GM12874 (cell line): ENCODE data around the gene SIL1.

Source experiments
- CTCF ChIP-seq: IDR thresholded peaks from 2 replicates; pipeline ENCODE4 v1.5.1; 2011; ENCODE audit warnings: low read depth, mild to moderate bottlenecking, control low read depth, low read length, moderate library complexity; ENCODE audit not compliant: insufficient read depth

The SIL1 gene

GRCh38 chr5:139185589-139185988 is 12.6 kb downstream of the SIL1 start:
- TF ChIP-seq CTCF: no peak

GRCh38 chr5:139183502-139183901 is 14.7 kb downstream of the SIL1 start:
- TF ChIP-seq CTCF: no peak

- TF ChIP-seq CTCF: no peak
These were observed 15.5 kb downstream of the SIL1 start for GRCh38 chr5:139182528-139183296.

- no peak for TF ChIP-seq CTCF
These were observed 16.2 kb downstream of the SIL1 start for GRCh38 chr5:139181835-139182452.

GRCh38 chr5:139181322-139181730 is 16.8 kb downstream of the SIL1 start:
- TF ChIP-seq CTCF: no peak

DNA sequence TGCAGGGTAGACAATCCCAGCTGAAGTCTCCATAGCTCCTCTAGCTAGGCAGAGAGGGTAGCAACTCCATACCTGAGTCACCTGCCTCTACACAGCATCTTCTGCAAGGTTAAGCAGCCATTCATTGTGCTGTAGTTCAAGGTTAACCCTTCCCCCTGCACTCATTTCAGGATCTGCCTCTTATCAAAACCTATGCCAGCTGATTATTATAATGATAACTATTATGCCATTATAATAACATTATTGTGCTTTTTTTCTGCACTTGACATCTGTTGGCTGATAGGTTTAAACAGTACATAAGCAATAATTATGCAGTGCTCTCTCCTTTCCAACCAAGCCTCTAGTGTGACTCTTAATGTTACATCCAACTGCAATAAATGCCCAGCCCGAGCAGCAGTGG is 17.3 kb downstream of the SIL1 start:
- TF ChIP-seq CTCF: no peak

GRCh38 chr5:139178935-139179334 is 19.2 kb downstream of the SIL1 start:
- no peak for TF ChIP-seq CTCF
